Colonic mucosa (tissue), 4 donors: ENCODE results near the gene TNFRSF13B. TPM values are rescaled to one million over a fixed set of nuclear protein-coding genes. Genes with fewer than 3 reads are reported as not detected.
"Not testable (repeated sequence)": the region's sequence is repeated elsewhere in the genome, so short reads cannot be mapped to it uniquely, and the experiment has no call there.

Source experiments
- DNase-seq: peaks from one replicate; pipeline ENCODE4 v3.0.0-alpha.2; 2020
- H3K27ac ChIP-seq: fragments of 200-600 bp; one replicate; pipeline ENCODE4 v1.8.0; 2021
- H3K27me3 ChIP-seq: fragments of 200-600 bp; one replicate; pipeline ENCODE4 v1.8.0; 2021
- H3K36me3 ChIP-seq: fragments of 200-600 bp; one replicate; pipeline ENCODE4 v1.8.0; 2021
- H3K4me1 ChIP-seq: fragments of 200-600 bp; one replicate; pipeline ENCODE4 v1.8.0; 2021; ENCODE audit warnings: mild to moderate bottlenecking
- H3K4me3 ChIP-seq: fragments of 200-600 bp; one replicate; pipeline ENCODE4 v1.8.0; 2021
- H3K9ac ChIP-seq, 2 donors: one replicate each; pipeline ENCODE4 v1.7.0; 2013; ENCODE audit warnings: control low read depth in 2 of 2, low read depth in 2 of 2, low read length in 2 of 2
- H3K9me3 ChIP-seq: fragments of 200-600 bp; one replicate; pipeline ENCODE4 v1.8.0; 2021
- CTCF ChIP-seq: fragments of 200-600 bp; IDR thresholded peaks from one replicate; pipeline ENCODE4 v1.8.0; 2022; ENCODE audit warnings: antibody characterized with exemption, mild to moderate bottlenecking
- intact Hi-C: fragments of 100-400 bp; cut with DNase I; formaldehyde crosslinking; loops from one replicate; pipeline ENCODE4 v1.14.1; 2022
- total RNA-seq, 2 donors: library from RNA; stranded (reverse); fragmentation: NEBNext Ultra II Directional in 1 of 2; extraction: Animal tissue kit (Norgen Biotek cat#: 25700) in 1 of 2; gene quantifications; one replicate each; pipeline ENCODE4 v1.2.1, GENCODE V29; 2021
- donor health status: healthy.
- donor health status: DM: no; HTN: no; CAD: no.
- donor health status: DM: no; HTN: no; CAD: no.

TNFRSF13B gene
- total RNA-seq, 2 donors from 2014 or later: 0.42 to 1.1 TPM

GRCh38 chr17:16972346-16972745 lies 428 bp upstream of the TNFRSF13B start:
- no peaks in the 10 kb centered on the region for H3K36me3 ChIP-seq
- H3K9me3 ChIP-seq: no peaks in the 10 kb centered on the region
- no peak for TF ChIP-seq CTCF
- intact Hi-C loops: no loop called here
- H3K27ac ChIP-seq: no peak overlapping the region
- H3K9ac ChIP-seq: no peak overlapping the region
- H3K27me3 ChIP-seq: no peaks in the 10 kb centered on the region
- H3K4me1 ChIP-seq: no peaks in the 10 kb centered on the region
- DNase-seq: no peak
- H3K4me3 ChIP-seq: no peak overlapping the region

- no peak overlapping the region for H3K4me3 ChIP-seq
- no peaks in the 10 kb centered on the region for H3K36me3 ChIP-seq
- DNase-seq: no peak
- H3K27ac ChIP-seq: no peak overlapping the region
- intact Hi-C loops: no loop called here
- H3K9me3 ChIP-seq: no peaks in the 10 kb centered on the region
- no peak for TF ChIP-seq CTCF
- no peaks in the 10 kb centered on the region for H3K4me1 ChIP-seq
- no peaks in the 10 kb centered on the region for H3K27me3 ChIP-seq
- peak overlapping the region in 1 of 2 donors; percentile 2 for H3K9ac ChIP-seq
Observed at GRCh38 chr17:16969931-16970906, 1.7 kb downstream of the TNFRSF13B start.

GRCh38 chr17:16968786-16969185 lies 3.1 kb downstream of the TNFRSF13B start:
- H3K4me3 ChIP-seq: no peak overlapping the region
- no peak for TF ChIP-seq CTCF
- H3K27me3 ChIP-seq: no peaks in the 10 kb centered on the region
- DNase-seq: no peak
- no peaks in the 10 kb centered on the region for H3K36me3 ChIP-seq
- no peaks in the 10 kb centered on the region for H3K4me1 ChIP-seq
- H3K9ac ChIP-seq: no peak overlapping the region
- H3K27ac ChIP-seq: no peak overlapping the region
- H3K9me3 ChIP-seq: no peaks in the 10 kb centered on the region
- intact Hi-C loops: no loop called here

- DNase-seq: no peak
- no peaks in the 10 kb centered on the region for H3K36me3 ChIP-seq
- H3K4me3 ChIP-seq: no peak overlapping the region
- no peak for TF ChIP-seq CTCF
- H3K9ac ChIP-seq: no peak overlapping the region
- no peaks in the 10 kb centered on the region for H3K9me3 ChIP-seq
- H3K27ac ChIP-seq: no peak overlapping the region
- no peaks in the 10 kb centered on the region for H3K27me3 ChIP-seq
- no peaks in the 10 kb centered on the region for H3K4me1 ChIP-seq
- intact Hi-C loops: no loop called here
Observed at GRCh38 chr17:16962804-16963203, 9.1 kb downstream of the TNFRSF13B start.

GRCh38 chr17:16961792-16962191 lies 10.1 kb downstream of the TNFRSF13B start:
- H3K9ac ChIP-seq: no peak overlapping the region
- no peaks in the 10 kb centered on the region for H3K36me3 ChIP-seq
- no peak for TF ChIP-seq CTCF
- H3K9me3 ChIP-seq: no peaks in the 10 kb centered on the region
- H3K27ac ChIP-seq: no peak overlapping the region
- intact Hi-C loops: no loop called here
- no peaks in the 10 kb centered on the region for H3K4me1 ChIP-seq
- no peaks in the 10 kb centered on the region for H3K27me3 ChIP-seq
- DNase-seq: no peak
- H3K4me3 ChIP-seq: no peak overlapping the region

GRCh38 chr17:16961022-16961421 lies 10.9 kb downstream of the TNFRSF13B start:
- H3K4me3 ChIP-seq, H3K9ac ChIP-seq, H3K4me1 ChIP-seq, H3K36me3 ChIP-seq, H3K27me3 ChIP-seq, DNase-seq, intact Hi-C loops, H3K9me3 ChIP-seq, H3K27ac ChIP-seq: not testable (repeated sequence)

GRCh38 chr17:16955011-16955410 lies 16.9 kb downstream of the TNFRSF13B start:
- H3K27me3 ChIP-seq, DNase-seq, H3K4me1 ChIP-seq, H3K4me3 ChIP-seq, H3K36me3 ChIP-seq, H3K9ac ChIP-seq, H3K27ac ChIP-seq, intact Hi-C loops, H3K9me3 ChIP-seq: not testable (repeated sequence)
